H1 (cell line): ENCODE measurements around the gene LRRC4C. TPM values are rescaled to one million over a fixed set of nuclear protein-coding genes. Genes with fewer than 3 reads are reported as not detected.

Experiments
- CTCF ChIA-PET: fragments of 300-600 bp; sonication (Branson Sonifier 250); formaldehyde crosslinking; loops from one replicate; lab custom pipeline; 2021; ENCODE audit not compliant: partially characterized antibody; lab: Charles Lee
- POLR2A ChIA-PET: fragments of 300-600 bp; sonication (Branson Sonifier 250); formaldehyde crosslinking; loops from one replicate; lab custom pipeline; 2021; ENCODE audit warnings: inconsistent platforms; ENCODE audit not compliant: partially characterized antibody; lab: Charles Lee
- DNase-seq, 2 experiments: peaks; one replicate each; pipeline versions ENCODE4 v3.0.0 to v3.0.0-alpha.2; 2010 to 2022; ENCODE audit warnings: low spot score in 2 of 2, low read depth in 1 of 2, mixed read lengths in 1 of 2
- FAIRE-seq: peaks from 2 replicates; lab custom pipeline; 2011; peaks lifted over from hg19 to GRCh38; lab: Jason Lieb, UNC
- H2AFZ ChIP-seq: 2 replicates; pipeline ENCODE4 v1.8.1; 2012; ENCODE audit warnings: low read length, inconsistent platforms
- H2AK5ac ChIP-seq: 2 replicates; pipeline ENCODE4 v1.6.1; 2013; ENCODE audit warnings: low read depth, low read length
- H2BK120ac ChIP-seq: replicated peaks from 2 replicates; pipeline ENCODE3; 2013; ENCODE audit warnings: low read depth, low read length, inconsistent platforms
- H2BK12ac ChIP-seq: 2 replicates; pipeline ENCODE4 v1.6.1; 2013; ENCODE audit warnings: low read depth, low read length
- H2BK15ac ChIP-seq: 2 replicates; pipeline ENCODE4 v1.6.1; 2013; ENCODE audit warnings: low read length
- H2BK20ac ChIP-seq: 2 replicates; pipeline ENCODE4 v1.6.1; 2013; ENCODE audit warnings: low read length
- H2BK5ac ChIP-seq: 2 replicates; pipeline ENCODE4 v1.6.1; 2013; ENCODE audit warnings: low read depth, low read length
- H3K14ac ChIP-seq: 2 replicates; pipeline ENCODE4 v1.6.1; 2013; ENCODE audit warnings: inconsistent platforms; ENCODE audit not compliant: insufficient read length
- H3K18ac ChIP-seq: 2 replicates; pipeline ENCODE4 v1.6.1; 2013; ENCODE audit warnings: low read length; ENCODE audit errors: extremely low read depth
- H3K23ac ChIP-seq: 2 replicates; pipeline ENCODE4 v1.6.1; 2013; ENCODE audit warnings: inconsistent platforms; ENCODE audit not compliant: insufficient read length
- H3K23me2 ChIP-seq: 2 replicates; pipeline ENCODE4 v1.6.1; 2013; ENCODE audit warnings: low read depth, low read length
- H3K27ac ChIP-seq: 2 replicates; pipeline ENCODE4 v1.6.1; 2011; ENCODE audit warnings: low read depth, low read length, inconsistent platforms
- H3K27me3 ChIP-seq, 4 experiments: replicated peaks in 1 of 4; 1 replicate in 1 of 4; 2 replicates in 3 of 4; pipeline versions ENCODE4 v1.6.1 to v1.8.1; 2011 to 2013; ENCODE audit warnings: low read length in 3 of 4, mild to moderate bottlenecking in 3 of 4, inconsistent platforms in 2 of 4, mixed read lengths in 2 of 4, moderate library complexity in 1 of 4; ENCODE audit not compliant: control insufficient read depth in 3 of 4, insufficient read depth in 3 of 4; ENCODE audit errors: extremely low read depth in 1 of 4
- H3K36me3 ChIP-seq, 4 experiments: 2 replicates each; pipeline versions ENCODE4 v1.6.1 to v1.8.1; 2011 to 2013; ENCODE audit warnings: mild to moderate bottlenecking in 4 of 4, low read length in 3 of 4, moderate library complexity in 2 of 4, control low read depth in 1 of 4, inconsistent platforms in 1 of 4; ENCODE audit not compliant: insufficient read depth in 4 of 4, control insufficient read depth in 2 of 4
- H3K4ac ChIP-seq: replicated peaks from 2 replicates; pipeline ENCODE3; 2013; ENCODE audit warnings: low read length, low read depth, mixed read lengths, inconsistent platforms; ENCODE audit not compliant: insufficient read length
- H3K4me1 ChIP-seq, 4 experiments: replicated peaks in 1 of 4; 1 replicate in 1 of 4; 2 replicates in 3 of 4; pipeline versions ENCODE4 v1.6.1 to v1.8.1; 2011 to 2013; ENCODE audit warnings: low read length in 3 of 4, inconsistent platforms in 2 of 4, mixed read lengths in 1 of 4; ENCODE audit not compliant: insufficient read depth in 4 of 4, control insufficient read depth in 3 of 4
- H3K4me2 ChIP-seq, 2 experiments: 2 replicates each; pipeline versions ENCODE4 v1.6.1 to v1.8.1; 2011 to 2013; ENCODE audit warnings: low read depth in 2 of 2, low read length in 2 of 2, control low read depth in 1 of 2, inconsistent platforms in 1 of 2, mild to moderate bottlenecking in 1 of 2; ENCODE audit not compliant: insufficient read depth in 1 of 2
- H3K4me3 ChIP-seq, 4 experiments: fragments of 200-600, 300-600 bp in 1 of 4; sonication (generic), shearing (Covaris generic), sonication (Bioruptor Twin) in 1 of 4; 2 replicates each; pipeline versions ENCODE4 v1.5.1 to v1.8.1; 2011 to 2016; ENCODE audit warnings: low read length in 4 of 4, low read depth in 3 of 4, control low read depth in 2 of 4, inconsistent platforms in 2 of 4, mild to moderate bottlenecking in 2 of 4, mixed read lengths in 1 of 4, moderate library complexity in 1 of 4; ENCODE audit not compliant: insufficient read depth in 2 of 4; ENCODE audit errors: extremely low read depth in 1 of 4
- H3K56ac ChIP-seq: replicated peaks from 2 replicates; pipeline ENCODE3; 2013; ENCODE audit warnings: low read depth, mild to moderate bottlenecking, mixed read lengths, low read length, inconsistent platforms; ENCODE audit not compliant: insufficient read length
- H3K79me1 ChIP-seq: 2 replicates; pipeline ENCODE4 v1.6.1; 2013; ENCODE audit warnings: low read depth, low read length, control low read depth
- H3K79me2 ChIP-seq, 2 experiments: 2 replicates each; pipeline versions ENCODE4 v1.6.1 to v1.8.1; 2012 to 2013; ENCODE audit warnings: low read length in 2 of 2, mild to moderate bottlenecking in 2 of 2, inconsistent platforms in 1 of 2; ENCODE audit not compliant: insufficient read depth in 2 of 2, control insufficient read depth in 1 of 2
- H3K9ac ChIP-seq, 4 experiments: replicated peaks in 1 of 4; 1 replicate in 1 of 4; 2 replicates in 3 of 4; pipeline versions ENCODE4 v1.6.1 to v1.8.1; 2011 to 2013; ENCODE audit warnings: low read depth in 3 of 4, low read length in 3 of 4, control low read depth in 2 of 4, mild to moderate bottlenecking in 2 of 4, moderate library complexity in 2 of 4, inconsistent platforms in 1 of 4; ENCODE audit errors: extremely low read depth in 1 of 4
- H3K9me3 ChIP-seq, 2 experiments: 2 replicates each; pipeline versions ENCODE4 v1.6.1 to v1.8.1; 2012 to 2013; ENCODE audit warnings: mild to moderate bottlenecking in 2 of 2, moderate library complexity in 2 of 2, control low read depth in 1 of 2, inconsistent platforms in 1 of 2, low read depth in 1 of 2, low read length in 1 of 2, mixed read lengths in 1 of 2; ENCODE audit not compliant: insufficient read depth in 2 of 2
- H4K20me1 ChIP-seq, 2 experiments: replicated peaks in 1 of 2; 2 replicates each; pipeline versions ENCODE3 to v1.8.1; 2011 to 2013; ENCODE audit warnings: inconsistent platforms in 2 of 2, low read length in 2 of 2, mild to moderate bottlenecking in 1 of 2; ENCODE audit not compliant: insufficient read depth in 2 of 2, control insufficient read depth in 1 of 2
- H4K5ac ChIP-seq: 2 replicates; pipeline ENCODE4 v1.6.1; 2013; ENCODE audit warnings: low read length, low read depth, mixed read lengths, inconsistent platforms; ENCODE audit not compliant: insufficient read length
- H4K8ac ChIP-seq: 2 replicates; pipeline ENCODE4 v1.8.0; 2013; ENCODE audit warnings: mild to moderate bottlenecking, moderate library complexity, low read length, inconsistent platforms; ENCODE audit not compliant: insufficient read depth; ENCODE audit errors: extremely low read depth
- H4K91ac ChIP-seq: replicated peaks from 2 replicates; pipeline ENCODE3; 2013; ENCODE audit warnings: low read length, mixed read lengths, inconsistent platforms; ENCODE audit not compliant: insufficient read length
- EGR1 ChIP-seq: IDR thresholded peaks from 2 replicates; pipeline ENCODE4 v1.6.1; 2011; ENCODE audit warnings: low read depth, low read length, borderline replicate concordance
- GABPA ChIP-seq: IDR thresholded peaks from 2 replicates; pipeline ENCODE4 v1.6.1; 2011; ENCODE audit warnings: mild to moderate bottlenecking, low read length, moderate library complexity, borderline replicate concordance; ENCODE audit not compliant: insufficient read depth
- GTF2F1 ChIP-seq: IDR thresholded peaks from 2 replicates; pipeline ENCODE4 v1.6.1; 2012; ENCODE audit warnings: low read depth, low read length, improper control_type of control experiment, borderline replicate concordance
- HDAC2 ChIP-seq, 2 experiments: fragments of 300-600 bp in 1 of 2; sonication (generic) in 1 of 2; IDR thresholded peaks; 2 replicates each; pipeline ENCODE4 v1.6.1; 2011 to 2012; ENCODE audit warnings: low read depth in 2 of 2, low read length in 2 of 2, mild to moderate bottlenecking in 2 of 2, moderate library complexity in 2 of 2, borderline replicate concordance in 1 of 2, inconsistent platforms in 1 of 2
- KDM1A ChIP-seq: fragments of 200-600, 300-600 bp; sonication (generic); IDR thresholded peaks from 2 replicates; pipeline ENCODE4 v1.7.1; 2016; ENCODE audit warnings: mild to moderate bottlenecking, low read length, borderline replicate concordance
- MAX ChIP-seq: IDR thresholded peaks from 2 replicates; pipeline ENCODE4 v1.6.1; 2012; ENCODE audit warnings: inconsistent platforms
- PHF8 ChIP-seq: fragments of 200-600 bp; sonication (generic); conservative IDR thresholded peaks from 2 replicates; pipeline ENCODE4 v1.7.1; 2012; ENCODE audit warnings: low read depth, mild to moderate bottlenecking, inconsistent platforms, low read length, moderate library complexity
- POLR2A ChIP-seq, 2 experiments: IDR thresholded peaks; 1 replicate in 1 of 2; 2 replicates in 1 of 2; pipeline ENCODE4 v1.6.1; 2011; ENCODE audit warnings: low read depth in 2 of 2, low read length in 2 of 2, mild to moderate bottlenecking in 2 of 2; ENCODE audit errors: control extremely low read depth in 1 of 2
- RBBP5 ChIP-seq: IDR thresholded peaks from 2 replicates; pipeline ENCODE4 v1.7.1; 2012; ENCODE audit warnings: low read depth, mild to moderate bottlenecking, inconsistent platforms, low read length, moderate library complexity, borderline replicate concordance
- SUZ12 ChIP-seq: fragments of 200-600 bp; sonication (generic); IDR thresholded peaks from 2 replicates; pipeline ENCODE4 v1.6.1; 2012; ENCODE audit warnings: mild to moderate bottlenecking, inconsistent platforms, low read length, moderate library complexity, mixed read lengths
- WGBS, 2 experiments: shearing (Covaris generic) in 1 of 2; methylation state at CpG; one replicate each; pipeline versions ENCODE4 v1.1.6 to v1.1.7; 2013 to 2015; ENCODE audit warnings: low lambda C conversion rate in 2 of 2, mixed read lengths in 2 of 2, inconsistent platforms in 1 of 2, low coverage in 1 of 2, missing lambda C conversion rate in 1 of 2; ENCODE audit not compliant: insufficient replicate concordance in 2 of 2, insufficient coverage in 1 of 2, insufficient read length in 1 of 2; ENCODE audit errors: extremely low coverage in 1 of 2, missing lambda C conversion rate in 1 of 2; 5-methylcytosine and 5-hydroxymethylcytosine counted together
- polyA plus RNA-seq, 7 experiments: library from polyadenylated mRNA; depleted of rRNA in 3 of 7; stranded (reverse) in 5 of 7; unstranded in 2 of 7; fragments of >200 nt in 5 of 7; fragments of 200-250 nt in 2 of 7; gene quantifications; 1 replicate in 5 of 7; 2 replicates in 1 of 7; 4 replicates in 1 of 7; pipeline versions ENCODE4 v1.2.1 to v1.2.3, GENCODE V29; 2011 to 2013; ENCODE audit warnings: missing spikeins in 2 of 7, mixed read lengths in 2 of 7
- total RNA-seq: library from RNA; stranded (reverse); fragmentation: NEBNext Ultra II Directional; extraction: Animal tissue kit (Norgen Biotek cat#: 25700); gene quantifications from 2 replicates; pipeline ENCODE4 v1.2.1, GENCODE V29; 2021

The LRRC4C gene
- total and polyA plus RNA-seq, 2 of the 8 experiments (the other 6 are each of a cell fraction or from before 2014, with no cell fraction given), result 0.23 to 2.2 TPM

GRCh38 chr11:40293655-40294348 lies 1165.7 kb downstream of the LRRC4C start:
- H2BK120ac ChIP-seq, result peak overlapping the region; percentile 21
- H3K27me3 ChIP-seq, result peaks cover 11 to 24% (median 21%) of the 10 kb centered on the region in 4 experiments
- ChIA-PET CTCF (interaction anchor here (0.7 to 2.2 kb wide), 39 partner anchors 11 to 932 kb away, joined by 3 to 17 read pairs (median 4); no protein-coding TSS in a partner anchor), POLR2A (interaction anchor here (1.3 kb wide), 1 partner anchor 13 kb away, joined by 3 read pairs; no protein-coding TSS in a partner anchor)
- no peaks in the 10 kb centered on the region for H4K20me1 ChIP-seq
- H3K27ac ChIP-seq, result no peak overlapping the region
- H2AK5ac ChIP-seq, result no peak overlapping the region
- peak overlapping the region in 1 of 4 experiments; percentile 62; a peak in 1 of 7 replicates for H3K9ac ChIP-seq
- H3K23ac ChIP-seq, result no peak overlapping the region
- no peaks in the 10 kb centered on the region for H3K79me2 ChIP-seq
- H4K91ac ChIP-seq, result peak overlapping the region; percentile 22
- H3K79me1 ChIP-seq, result no peaks in the 10 kb centered on the region
- H4K8ac ChIP-seq, result no peak overlapping the region; the same call in 1 of the 2 replicates
- H2BK20ac ChIP-seq, result no peak overlapping the region
- H3K4me3 ChIP-seq, result peak overlapping the region; percentile 62 to 70 (median 66)
- H3K4ac ChIP-seq, result no peak overlapping the region
- peak overlapping the region; percentile 87; the same call in 1 of the 2 replicates for H2AFZ ChIP-seq
- peak overlapping the region; percentile 71 to 77 for H3K4me2 ChIP-seq
- DNase-seq (peak; percentile 56 to 84), FAIRE-seq (peak; percentile 98)
- peak overlapping the region; percentile 51; the same call in 1 of the 2 replicates for H2BK12ac ChIP-seq
- peak overlapping the region; percentile 53; the same call in 1 of the 2 replicates for H2BK5ac ChIP-seq
- no peak overlapping the region for H3K14ac ChIP-seq
- 1% methylated on average over 27 of the region's 27 CpGs; no CpG with 5 or more reads in 1 of the 2 experiments for WGBS, 2 experiments
- H3K4me1 ChIP-seq, result peaks cover 0 to 7% (median 3%) of the 10 kb centered on the region in 4 experiments; a peak in 2 of 7 replicates
- peak overlapping the region; percentile 24 for H4K5ac ChIP-seq
- H3K18ac ChIP-seq, result 0 out of 2 replicates have a peak overlapping the region, but pooled peaks have one; percentile 22
- H3K9me3 ChIP-seq, result no peaks in the 10 kb centered on the region
- no peaks in the 10 kb centered on the region for H3K36me3 ChIP-seq
- peak overlapping the region; percentile 72 for H3K56ac ChIP-seq
- peaks cover 11% of the 10 kb centered on the region; the same call in 1 of the 2 replicates for H3K23me2 ChIP-seq
- H2BK15ac ChIP-seq, result no peak overlapping the region
- no peak for TF ChIP-seq GTF2F1
- no peak for TF ChIP-seq GABPA
- peak; percentile 30; the same call in 1 of the 2 replicates for TF ChIP-seq SUZ12
- TF ChIP-seq PHF8, result peak; percentile 53; the same call in 1 of the 2 replicates
- TF ChIP-seq HDAC2 (IDR thresholded peaks at IDR 0.05; ENCODE audit: borderline replicate concordance in 1 of 2, low read depth in 2 of 2, low read length in 2 of 2), result 0 out of 4 replicates have a peak, but pooled peaks of 1 of the 2 experiments have one; percentile 51
- 0 out of 2 replicates have a peak, but pooled peaks have one; percentile 24 for TF ChIP-seq EGR1
- peak; percentile 25; the same call in 1 of the 2 replicates for TF ChIP-seq KDM1A
- no peak for TF ChIP-seq MAX
- no peak for TF ChIP-seq POLR2A (IDR thresholded peaks at IDR 0.05; ENCODE audit: control extremely low read depth in 1 of 2, low read depth in 2 of 2, low read length in 2 of 2)
- peak; percentile 97 for TF ChIP-seq RBBP5
